ENCODE data around the gene MORN1.

Gene MORN1

DNA sequence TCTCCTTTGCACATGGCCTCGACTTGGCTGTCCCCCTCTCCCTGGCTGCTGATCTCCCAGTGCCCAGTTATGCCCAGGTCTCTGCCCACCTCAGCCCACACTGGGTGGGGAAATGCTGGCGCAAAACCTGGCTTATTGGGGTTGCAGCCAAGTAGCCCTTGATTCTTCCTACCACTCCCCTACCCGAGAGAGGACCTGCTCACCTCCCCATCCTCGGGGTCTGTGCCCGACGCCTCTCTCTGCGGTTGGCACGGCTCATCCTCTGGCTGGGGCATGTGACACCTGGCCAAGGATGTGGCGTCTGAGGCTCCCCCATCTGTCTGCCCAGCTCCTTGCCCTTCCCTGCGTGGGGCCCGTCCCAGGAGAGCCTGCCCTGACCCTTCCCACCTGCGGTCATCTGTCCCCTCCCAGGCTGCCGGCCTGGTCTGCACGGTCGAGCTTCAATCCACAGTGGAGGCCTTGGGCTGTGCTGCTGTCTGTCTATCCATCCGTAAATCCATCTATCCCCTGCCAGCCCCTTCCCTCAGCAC is 27.5 kb upstream of the MORN1 start:
- DNase-seq, result no peak

GRCh38 chr1:2417833-2418225 is 26.5 kb upstream of the MORN1 start:
- DNase-seq, result no peak

GRCh38 chr1:2417083-2417832 is 25.9 kb upstream of the MORN1 start:
- no peak for DNase-seq

DNA sequence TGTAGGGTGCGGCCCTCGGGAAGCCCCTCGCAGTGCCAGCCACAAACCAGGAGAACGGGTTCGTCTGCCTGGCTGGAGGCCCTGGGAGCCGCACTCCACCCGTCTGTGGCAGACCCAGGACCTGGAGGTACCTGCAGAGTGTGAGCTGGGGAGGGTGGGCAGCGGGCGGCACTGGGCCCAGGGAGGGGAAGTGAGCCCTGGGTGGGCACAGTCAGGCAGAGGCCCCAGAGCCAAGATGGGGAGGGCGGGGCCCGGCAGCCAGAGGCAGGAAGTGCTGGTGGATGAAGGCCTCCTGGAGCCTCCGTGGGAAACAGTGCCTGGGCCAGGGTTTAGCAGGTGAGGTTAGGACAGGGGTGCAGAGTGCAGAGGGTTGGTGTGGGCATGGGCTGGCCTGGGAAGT is 25.0 kb upstream of the MORN1 start:
- no peak for DNase-seq

DNA sequence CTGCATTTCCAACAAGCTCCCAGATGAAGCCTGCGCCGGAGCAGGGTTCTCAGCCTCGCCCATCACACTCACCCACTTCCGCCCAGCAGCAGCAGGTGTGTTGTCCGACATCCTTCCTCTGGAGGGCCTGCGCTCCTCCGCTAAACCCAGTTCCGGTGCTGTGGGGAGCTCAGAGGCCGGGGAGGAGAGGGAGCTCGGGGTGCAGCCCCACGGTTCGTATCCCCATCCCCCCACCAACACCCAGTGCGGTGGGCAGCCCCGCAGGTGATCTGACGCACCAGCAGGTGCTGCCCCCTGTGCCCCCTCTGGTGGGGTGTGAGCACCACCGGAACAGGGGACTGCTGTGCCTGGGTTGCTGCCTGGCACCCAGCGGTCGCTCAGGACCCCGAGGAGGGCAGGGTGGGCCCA is 24.5 kb upstream of the MORN1 start:
- DNase-seq, result no peak

DNA sequence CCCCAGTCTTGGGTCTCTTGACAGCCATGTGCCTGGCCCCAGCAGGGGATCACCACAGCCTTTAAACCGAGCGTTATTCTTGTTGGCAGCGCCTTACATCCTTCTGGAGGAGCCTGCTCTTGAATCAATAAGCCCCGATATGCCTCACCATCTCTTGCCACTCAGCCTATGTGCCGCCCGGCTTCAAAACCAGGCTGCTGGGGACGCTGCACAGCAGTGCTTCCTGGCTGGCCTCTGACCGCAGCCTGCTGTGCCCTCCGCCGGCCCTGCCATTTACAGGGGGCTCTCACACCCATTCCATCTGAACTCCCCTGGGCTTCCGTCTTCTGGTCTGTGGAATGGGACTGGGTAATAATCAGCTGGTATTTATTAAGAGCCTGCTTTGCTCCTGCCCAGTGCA is 24.0 kb upstream of the MORN1 start:
- DNase-seq, result no peak

- peak; percentile 51 for DNase-seq
These were observed 23.1 kb upstream of the MORN1 start for GRCh38 chr1:2414297-2414958.

- DNase-seq, result no peak
These were observed 22.3 kb upstream of the MORN1 start for GRCh38 chr1:2413495-2414296.

DNA sequence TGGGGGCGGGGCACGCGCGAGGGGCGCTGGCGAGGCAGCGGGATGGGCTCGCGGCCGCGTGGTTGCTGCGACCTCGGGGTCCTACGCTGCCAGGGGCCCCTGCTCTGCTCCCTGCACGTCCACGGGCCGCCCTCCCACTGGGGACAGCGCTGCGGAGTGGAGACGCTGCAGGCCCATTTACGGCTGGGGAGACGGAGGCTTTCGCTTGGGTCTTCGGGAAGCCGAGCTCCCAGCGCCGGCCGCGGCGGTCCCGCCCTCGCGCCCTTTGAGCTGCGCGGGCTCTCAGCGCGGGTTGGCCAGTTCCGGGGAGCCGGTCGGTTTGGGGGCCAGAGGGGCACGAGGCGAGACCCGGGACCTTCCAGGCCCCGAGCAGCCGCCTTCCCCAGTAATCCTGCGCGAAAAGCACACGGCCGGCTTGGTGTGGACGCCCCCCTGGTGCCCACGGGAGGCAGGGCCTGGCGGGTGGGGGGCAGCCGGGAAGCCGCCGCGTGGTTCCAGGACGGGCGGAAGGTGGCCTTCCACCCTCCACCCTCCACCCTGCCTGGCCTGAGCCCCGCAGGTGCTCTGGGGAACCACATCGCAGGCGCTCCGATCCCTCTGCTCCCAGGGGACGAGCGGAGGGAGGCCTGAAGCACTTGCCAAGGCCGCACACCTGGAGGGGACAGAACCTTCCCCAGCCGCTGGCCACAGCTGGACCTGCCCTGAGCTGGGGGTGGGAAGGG is 21.6 kb upstream of the MORN1 start:
- DNase-seq, result peak; percentile 62

GRCh38 chr1:2412395-2412772 is 21.0 kb upstream of the MORN1 start, which contains the start of gene PEX10:
PEX10 (minus strand) TSS chr1:2412564; CDS start chr1:2412502, 62 bp downstream.
- peak; percentile 93 for DNase-seq

DNA sequence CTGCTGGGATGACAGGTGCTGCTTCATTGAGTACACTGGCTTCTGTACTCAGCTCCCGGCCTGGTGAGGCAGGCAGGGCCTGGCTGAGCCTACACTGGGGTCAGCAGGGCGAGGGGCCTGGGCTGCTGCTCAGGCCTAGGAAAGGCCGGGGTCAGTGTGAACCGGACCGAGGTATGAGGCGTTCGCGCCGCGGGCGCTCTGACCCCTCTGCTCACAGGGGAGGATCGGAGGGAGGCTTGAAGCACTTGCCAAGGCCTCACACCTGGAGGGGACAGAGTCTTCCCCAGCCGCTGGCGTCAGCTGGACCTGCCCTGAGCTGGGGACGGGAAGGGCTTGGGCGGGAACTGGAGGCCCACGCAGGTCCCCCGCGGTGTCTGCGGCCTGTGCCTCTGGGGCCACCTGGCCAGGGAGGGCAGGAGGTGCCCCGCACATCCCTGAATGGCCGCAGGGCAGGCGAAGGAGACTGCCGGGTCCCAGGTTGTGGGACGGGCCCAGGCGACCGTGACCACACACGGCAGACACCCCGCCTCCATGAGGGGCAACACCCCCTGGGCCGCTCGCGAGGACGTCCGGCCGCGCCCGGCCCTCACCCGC is 20.5 kb upstream of the MORN1 start:
- DNase-seq, result no peak

DNA sequence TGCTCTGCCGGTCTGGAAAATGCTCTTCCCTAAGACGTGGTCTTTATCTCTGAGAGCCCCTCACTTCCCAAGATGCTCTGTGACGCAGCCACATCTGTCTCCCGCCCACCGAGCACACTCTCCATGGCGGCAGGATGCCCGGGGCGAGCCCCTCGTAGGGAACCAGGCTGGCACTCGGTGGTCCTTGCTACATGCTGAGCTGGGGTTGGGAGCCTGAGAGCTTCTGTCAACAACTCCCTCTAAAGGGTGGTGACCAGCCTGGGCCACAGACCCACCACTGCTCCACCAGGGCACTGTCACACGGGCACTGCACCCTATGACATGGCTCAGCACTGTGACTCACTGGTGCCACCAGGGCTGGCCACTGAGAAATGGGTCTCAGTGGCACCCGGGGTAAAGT is 18.4 kb upstream of the MORN1 start:
- DNase-seq, result no peak

- no peak for DNase-seq
These were observed 17.5 kb upstream of the MORN1 start for GRCh38 chr1:2408859-2409276.

GRCh38 chr1:2408456-2408855 is 17.1 kb upstream of the MORN1 start:
- DNase-seq, result no peak

DNA sequence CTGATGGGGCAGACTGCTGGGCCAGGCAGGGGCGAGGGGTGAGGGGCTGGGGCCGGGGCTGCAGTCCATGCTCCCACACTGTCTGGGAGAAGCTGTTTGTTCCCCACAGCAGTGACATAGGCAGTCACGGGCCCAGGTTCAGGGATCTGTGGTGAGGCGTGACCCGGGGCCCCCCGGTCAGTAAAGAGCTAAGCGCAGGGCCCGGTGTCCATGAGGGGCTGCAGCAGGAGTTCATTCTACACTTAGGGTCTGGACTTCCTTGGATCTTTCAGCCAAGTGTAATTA is 16.6 kb upstream of the MORN1 start:
- DNase-seq, result no peak

DNA sequence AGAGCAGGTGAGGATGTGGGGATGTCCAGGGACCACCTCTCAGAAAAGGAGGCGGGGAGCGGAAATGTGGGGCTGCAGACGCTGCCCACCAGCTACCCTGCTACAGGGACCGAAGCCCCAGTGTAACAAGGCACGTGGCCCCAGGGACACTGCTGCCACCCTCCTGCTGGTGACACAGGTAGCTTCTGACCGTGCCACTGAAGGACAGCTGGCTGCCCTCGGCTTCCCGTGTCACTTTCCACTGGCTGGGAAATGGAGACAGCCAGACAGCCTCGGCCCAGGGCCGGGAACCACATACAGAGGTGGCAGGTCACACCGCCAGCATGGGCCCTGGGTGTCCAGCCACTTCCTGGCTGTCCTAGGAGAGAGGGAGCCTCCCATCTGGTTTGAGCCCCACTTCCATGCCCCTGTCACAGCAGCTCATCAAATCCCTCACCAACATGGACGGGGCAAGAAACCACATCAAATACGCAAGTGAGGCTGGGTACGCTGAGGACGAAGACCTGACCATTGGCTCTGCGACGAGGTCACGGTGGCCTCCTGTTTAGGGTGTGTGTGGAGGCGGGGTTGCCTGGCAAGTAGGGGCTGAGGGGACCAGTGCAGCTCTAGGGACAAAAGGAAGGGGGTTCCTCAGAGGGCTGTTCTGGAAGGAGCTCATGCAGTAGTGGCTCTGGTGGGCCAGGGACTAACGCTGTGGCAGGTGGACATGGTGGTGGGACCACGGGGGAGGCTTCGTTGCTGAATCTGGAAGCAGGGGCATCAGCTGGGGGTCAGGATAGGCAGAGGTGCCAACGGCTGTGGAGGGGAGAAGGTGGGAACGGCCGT is 16.0 kb upstream of the MORN1 start:
- no peak for DNase-seq

- no peak for DNase-seq
These were observed 15.2 kb upstream of the MORN1 start for GRCh38 chr1:2406451-2407041.

GRCh38 chr1:2405588-2406295 is 14.4 kb upstream of the MORN1 start:
- DNase-seq, result no peak

GRCh38 chr1:2404890-2405511 is 13.6 kb upstream of the MORN1 start:
- no peak for DNase-seq
